Hepatocyte (in vitro differentiated cells): Measurements from ENCODE around the gene MED16.

Experiments
- CTCF ChIP-seq: fragments of 200-600 bp; sonication (generic); IDR thresholded peaks from 2 replicates; pipeline ENCODE4 v1.5.1; 2016; ENCODE audit warnings: antibody characterized with exemption, mild to moderate bottlenecking; ENCODE audit not compliant: poor library complexity
- EZH2phosphoT487 ChIP-seq: fragments of 200-600 bp; sonication (generic); IDR thresholded peaks from one replicate; pipeline ENCODE4 v1.6.1; 2018; ENCODE audit warnings: antibody characterized with exemption, mild to moderate bottlenecking, low read depth, moderate library complexity; ENCODE audit not compliant: unreplicated experiment, severe bottlenecking

- no peak for TF ChIP-seq EZH2phosphoT487
- no peak for TF ChIP-seq CTCF
Observed at GRCh38 chr19:924553-925086, 31.6 kb upstream of the MED16 start.
